HCT116 (cell line): ENCODE measurements around the gene SUPT5H. TPM values are rescaled to one million over a fixed set of nuclear protein-coding genes. Genes with fewer than 3 reads are reported as not detected.

Experiments used
- ATAC-seq: fragments of 200-7000 bp; cut with Tn5 transposase; 2 replicates; pipeline ENCODE4 v1.9.1; 2020; ENCODE audit warnings: mild to moderate bottlenecking, moderate library complexity
- BruUV-seq: library from RNA; stranded (reverse); fragments of 400-500 nt; replicated peaks from 2 replicates; lab custom pipeline; 2021; lab: Mats Ljungman, UMichigan
- CTCF ChIA-PET: fragments of 300-600 bp; sonication (Branson Sonifier 250); formaldehyde crosslinking; loops from one replicate; lab custom pipeline; 2021; ENCODE audit warnings: antibody characterized with exemption; lab: Charles Lee
- POLR2A ChIA-PET: fragments of 300-600, 350-600 bp; sonication (Branson Sonifier 250); formaldehyde crosslinking; loops from one replicate; lab custom pipeline; 2021; ENCODE audit warnings: antibody characterized with exemption; lab: Charles Lee
- RAD21 ChIA-PET, 2 experiments: fragments of 300-600 bp; sonication (Branson Sonifier 250); formaldehyde crosslinking; loops; one replicate each; lab custom pipeline; 2023; ENCODE audit warnings: low total read pairs in 2 of 2; ENCODE audit not compliant: uncharacterized antibody in 2 of 2, unreplicated experiment in 2 of 2, low non-redundant PET in 1 of 2; lab: Charles Lee
- DNase-seq: peaks from one replicate; pipeline ENCODE4 v3.0.0-alpha.2; 2010; ENCODE audit warnings: low read depth, low spot score
- H2AFZ ChIP-seq: fragments of 200-600 bp; shearing (Covaris generic), sonication (generic); 2 replicates; pipeline ENCODE4 v1.6.1; 2017; ENCODE audit warnings: low read depth, mixed run types, mixed read lengths, antibody characterized with exemption, low read length; ENCODE audit not compliant: poor library complexity, severe bottlenecking
- H3K27ac ChIP-seq: 2 replicates; pipeline ENCODE4 v1.5.1; 2012; ENCODE audit warnings: low read depth, low read length
- H3K27me3 ChIP-seq: fragments of 200-600 bp; sonication (generic); 2 replicates; pipeline ENCODE4 v1.6.1; 2016; ENCODE audit warnings: mixed run types, low read length, mixed read lengths; ENCODE audit not compliant: insufficient read depth
- H3K36me3 ChIP-seq, 2 experiments: fragments of 200-500 bp in 1 of 2; fragments of 200-600 bp in 1 of 2; sonication (Bioruptor generic) in 1 of 2; sonication (generic) in 1 of 2; 2 replicates each; pipeline versions ENCODE4 v1.5.1 to v1.6.1; 2014 to 2016; ENCODE audit warnings: low read length in 2 of 2, inconsistent platforms in 1 of 2, mixed read lengths in 1 of 2, mixed run types in 1 of 2; ENCODE audit not compliant: insufficient read depth in 2 of 2, control insufficient read depth in 1 of 2
- H3K4me1 ChIP-seq, 2 experiments: fragments of 200-600 bp in 1 of 2; sonication (generic) in 1 of 2; 2 replicates each; pipeline versions ENCODE4 v1.5.1 to v1.6.1; 2012 to 2017; ENCODE audit warnings: low read length in 2 of 2, inconsistent platforms in 1 of 2, mild to moderate bottlenecking in 1 of 2, mixed read lengths in 1 of 2, mixed run types in 1 of 2, moderate library complexity in 1 of 2; ENCODE audit not compliant: insufficient read depth in 2 of 2, control insufficient read depth in 1 of 2
- H3K4me2 ChIP-seq: fragments of 200-600 bp; sonication (generic); 2 replicates; pipeline ENCODE4 v1.6.1; 2017; ENCODE audit warnings: mixed run types, low read length, mixed read lengths
- H3K4me3 ChIP-seq, 2 experiments: fragments of 200-600 bp in 1 of 2; sonication (generic) in 1 of 2; replicated peaks in 1 of 2; 2 replicates each; pipeline ENCODE4 v1.5.1; 2011 to 2016; ENCODE audit warnings: low read length in 2 of 2, control low read depth in 1 of 2, low read depth in 1 of 2, mild to moderate bottlenecking in 1 of 2, mixed read lengths in 1 of 2, mixed run types in 1 of 2
- H3K79me2 ChIP-seq: fragments of 200-600 bp; sonication (generic); 2 replicates; pipeline ENCODE4 v1.6.1; 2017; ENCODE audit warnings: mild to moderate bottlenecking, mixed run types, low read length, moderate library complexity, mixed read lengths; ENCODE audit not compliant: insufficient read depth
- H3K9ac ChIP-seq: fragments of 200-600 bp; sonication (generic); 2 replicates; pipeline ENCODE4 v1.6.1; 2016; ENCODE audit warnings: low read length, mixed read lengths
- H3K9me2 ChIP-seq: fragments of 200-600 bp; sonication (generic), shearing (Covaris generic); 2 replicates; pipeline ENCODE4 v1.6.1; 2017; ENCODE audit warnings: mixed run types, mild to moderate bottlenecking, moderate library complexity; ENCODE audit not compliant: insufficient read depth
- H3K9me3 ChIP-seq, 2 experiments: fragments of 200-500 bp in 1 of 2; fragments of 200-600 bp in 1 of 2; sonication (Bioruptor generic) in 1 of 2; sonication (generic) in 1 of 2; 2 replicates each; pipeline ENCODE4 v1.6.1; 2014 to 2017; ENCODE audit warnings: low read length in 2 of 2, mixed read lengths in 2 of 2, inconsistent platforms in 1 of 2, low read depth in 1 of 2, mild to moderate bottlenecking in 1 of 2, mixed run types in 1 of 2, moderate library complexity in 1 of 2; ENCODE audit not compliant: control insufficient read depth in 1 of 2, insufficient read depth in 1 of 2
- H4K20me1 ChIP-seq: fragments of 200-600 bp; sonication (generic), shearing (Covaris generic); 2 replicates; pipeline ENCODE4 v1.6.1; 2017; ENCODE audit warnings: mixed run types, mild to moderate bottlenecking, moderate library complexity; ENCODE audit not compliant: insufficient read depth
- ATF3 ChIP-seq: IDR thresholded peaks from 2 replicates; pipeline ENCODE4 v1.6.1; 2012
- CBX3 ChIP-seq: IDR thresholded peaks from 2 replicates; pipeline ENCODE4 v1.6.1; 2012; ENCODE audit warnings: low read depth
- ELF1 ChIP-seq: IDR thresholded peaks from 2 replicates; pipeline ENCODE4 v1.6.1; 2012; ENCODE audit warnings: low read depth, borderline replicate concordance
- EZH2 ChIP-seq: fragments of 200-600 bp; sonication (generic); IDR thresholded peaks from 2 replicates; pipeline ENCODE4 v1.6.1; 2017; ENCODE audit warnings: antibody characterized with exemption, mixed run types
- JUND ChIP-seq: IDR thresholded peaks from 2 replicates; pipeline ENCODE4 v1.6.1; 2012
- POLR2A ChIP-seq: IDR thresholded peaks from 2 replicates; pipeline ENCODE4 v1.7.0; 2011; ENCODE audit warnings: borderline replicate concordance; ENCODE audit not compliant: insufficient read depth, insufficient read length; ENCODE audit errors: extremely low read depth
- POLR2AphosphoS5 ChIP-seq: IDR thresholded peaks from 2 replicates; pipeline ENCODE4 v1.6.1; 2011; ENCODE audit warnings: mild to moderate bottlenecking, low read depth, low read length, moderate library complexity
- REST ChIP-seq: IDR thresholded peaks from 2 replicates; pipeline ENCODE4 v1.6.1; 2012; ENCODE audit warnings: low read depth
- SIN3A ChIP-seq: IDR thresholded peaks from 2 replicates; pipeline ENCODE4 v1.6.1; 2012; ENCODE audit warnings: low read depth
- SP1 ChIP-seq: IDR thresholded peaks from 2 replicates; pipeline ENCODE4 v1.6.1; 2012; ENCODE audit warnings: low read depth
- ZNF274 ChIP-seq: fragments of 200-500 bp; sonication (Bioruptor generic); IDR thresholded peaks from 2 replicates; pipeline ENCODE4 v1.6.1; 2014; ENCODE audit warnings: mild to moderate bottlenecking, low read depth, low read length, inconsistent platforms
- intact Hi-C: fragments of 100-400 bp; cut with micrococcal nuclease; formaldehyde crosslinking; loops from 2 replicates; pipeline ENCODE4 v1.10.0; 2022
- total RNA-seq: library from RNA; stranded (reverse); gene quantifications from one replicate; pipeline ENCODE4 v1.2.1, GENCODE V29; 2021; ENCODE audit not compliant: unreplicated experiment
- TF ChIP-seq, protein P1 (sequence below): IDR thresholded peaks from 2 replicates; pipeline ENCODE4 v1.6.1; 2011; ENCODE audit warnings: mild to moderate bottlenecking, low read length, moderate library complexity; ENCODE audit not compliant: insufficient replicate concordance; ENCODE audit errors: extremely low read depth
- TF ChIP-seq, protein P2 (sequence below), 3 experiments: fragments of 200-600 bp in 1 of 3; sonication (generic) in 1 of 3; IDR thresholded peaks in 2 of 3; conservative IDR thresholded peaks in 1 of 3; 2 replicates each; pipeline ENCODE4 v1.5.1; 2012 to 2017; ENCODE audit warnings: low read depth in 2 of 3, low read length in 2 of 3, antibody characterized with exemption in 1 of 3, borderline replicate concordance in 1 of 3, control low read depth in 1 of 3, mild to moderate bottlenecking in 1 of 3, mixed read lengths in 1 of 3, mixed run types in 1 of 3, moderate library complexity in 1 of 3; ENCODE audit not compliant: insufficient read depth in 1 of 3
- TF ChIP-seq, protein P3 (sequence below): IDR thresholded peaks from 2 replicates; pipeline ENCODE4 v1.6.1; 2012

The SUPT5H gene
- total RNA-seq, 1 experiment from 2014 or later, result 120 TPM

GRCh38 chr19:39480337-39481228 lies 35.2 kb downstream of the SUPT5H start, which contains the start of gene TIMM50 (continued):
- TF ChIP-seq REST (no peak), SIN3A (peak; percentile 51; the same call in 1 of the 2 replicates)
- TF ChIP-seq, all 23 proteins: peak for 10

- RAD21 ChIA-PET, result no interaction called here
- peaks cover 53% of the 10 kb centered on the region for H3K79me2 ChIP-seq
- no TSS peak for BruUV-seq
- H3K4me2 ChIP-seq, result peak overlapping the region; percentile 99
- H3K9me3 ChIP-seq, result no peaks in the 10 kb centered on the region
- no peaks in the 10 kb centered on the region for H3K9me2 ChIP-seq
- no peak for DNase-seq
- ATAC-seq, result peak; percentile 10; the same call in 1 of the 2 replicates
- intact Hi-C loops, result no loop called here
- peaks cover 6 to 16% of the 10 kb centered on the region in 2 experiments for H3K4me1 ChIP-seq
- H3K27ac ChIP-seq, result peak overlapping the region; percentile 87
- no peaks in the 10 kb centered on the region for H3K27me3 ChIP-seq
- no peak overlapping the region for H2AFZ ChIP-seq
- POLR2A ChIA-PET, result interaction anchor here (1.0 kb wide), 1 partner anchor 46 kb away, joined by 7 read pairs; the partner anchor contains the start of gene RPS16
- H3K9ac ChIP-seq, result peak overlapping the region; percentile 100
- CTCF ChIA-PET, result no interaction called here
- H3K36me3 ChIP-seq, result peaks cover 20 to 31% of the 10 kb centered on the region in 2 experiments; a peak in 3 of 4 replicates
- H3K4me3 ChIP-seq, result peak overlapping the region; percentile 99 to 100
- H4K20me1 ChIP-seq, result no peaks in the 10 kb centered on the region
- TF ChIP-seq JUND (no peak), ATF3 (no peak), ELF1 (no peak), POLR2A (no peak), SP1 (no peak), CBX3 (no peak), ZNF274 (no peak), SIN3A (no peak), EZH2 (no peak), POLR2AphosphoS5 (no peak; the same call in 1 of the 2 replicates)
- TF ChIP-seq, protein P1, sequence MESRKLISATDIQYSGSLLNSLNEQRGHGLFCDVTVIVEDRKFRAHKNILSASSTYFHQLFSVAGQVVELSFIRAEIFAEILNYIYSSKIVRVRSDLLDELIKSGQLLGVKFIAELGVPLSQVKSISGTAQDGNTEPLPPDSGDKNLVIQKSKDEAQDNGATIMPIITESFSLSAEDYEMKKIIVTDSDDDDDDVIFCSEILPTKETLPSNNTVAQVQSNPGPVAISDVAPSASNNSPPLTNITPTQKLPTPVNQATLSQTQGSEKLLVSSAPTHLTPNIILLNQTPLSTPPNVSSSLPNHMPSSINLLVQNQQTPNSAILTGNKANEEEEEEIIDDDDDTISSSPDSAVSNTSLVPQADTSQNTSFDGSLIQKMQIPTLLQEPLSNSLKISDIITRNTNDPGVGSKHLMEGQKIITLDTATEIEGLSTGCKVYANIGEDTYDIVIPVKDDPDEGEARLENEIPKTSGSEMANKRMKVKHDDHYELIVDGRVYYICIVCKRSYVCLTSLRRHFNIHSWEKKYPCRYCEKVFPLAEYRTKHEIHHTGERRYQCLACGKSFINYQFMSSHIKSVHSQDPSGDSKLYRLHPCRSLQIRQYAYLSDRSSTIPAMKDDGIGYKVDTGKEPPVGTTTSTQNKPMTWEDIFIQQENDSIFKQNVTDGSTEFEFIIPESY, result no peak
- TF ChIP-seq, protein P2, sequence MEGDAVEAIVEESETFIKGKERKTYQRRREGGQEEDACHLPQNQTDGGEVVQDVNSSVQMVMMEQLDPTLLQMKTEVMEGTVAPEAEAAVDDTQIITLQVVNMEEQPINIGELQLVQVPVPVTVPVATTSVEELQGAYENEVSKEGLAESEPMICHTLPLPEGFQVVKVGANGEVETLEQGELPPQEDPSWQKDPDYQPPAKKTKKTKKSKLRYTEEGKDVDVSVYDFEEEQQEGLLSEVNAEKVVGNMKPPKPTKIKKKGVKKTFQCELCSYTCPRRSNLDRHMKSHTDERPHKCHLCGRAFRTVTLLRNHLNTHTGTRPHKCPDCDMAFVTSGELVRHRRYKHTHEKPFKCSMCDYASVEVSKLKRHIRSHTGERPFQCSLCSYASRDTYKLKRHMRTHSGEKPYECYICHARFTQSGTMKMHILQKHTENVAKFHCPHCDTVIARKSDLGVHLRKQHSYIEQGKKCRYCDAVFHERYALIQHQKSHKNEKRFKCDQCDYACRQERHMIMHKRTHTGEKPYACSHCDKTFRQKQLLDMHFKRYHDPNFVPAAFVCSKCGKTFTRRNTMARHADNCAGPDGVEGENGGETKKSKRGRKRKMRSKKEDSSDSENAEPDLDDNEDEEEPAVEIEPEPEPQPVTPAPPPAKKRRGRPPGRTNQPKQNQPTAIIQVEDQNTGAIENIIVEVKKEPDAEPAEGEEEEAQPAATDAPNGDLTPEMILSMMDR (IDR thresholded peaks at IDR 0.05 in 2 of 3, conservative IDR thresholded peaks at IDR 0.05 in 1 of 3; ENCODE audit: borderline replicate concordance in 1 of 3, insufficient read depth in 1 of 3, low read depth in 2 of 3, low read length in 2 of 3), result no peak
- TF ChIP-seq, protein P3, sequence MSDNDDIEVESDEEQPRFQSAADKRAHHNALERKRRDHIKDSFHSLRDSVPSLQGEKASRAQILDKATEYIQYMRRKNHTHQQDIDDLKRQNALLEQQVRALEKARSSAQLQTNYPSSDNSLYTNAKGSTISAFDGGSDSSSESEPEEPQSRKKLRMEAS, result no peak
These were observed 35.8 kb downstream of the SUPT5H start for GRCh38 chr19:39481229-39481545.
